Esophagus muscularis mucosa (tissue), 3 donors: ENCODE measurements around the gene ORC3.

Experiments
- POLR2A ChIP-seq: fragments of 450-650 bp; IDR thresholded peaks from one replicate; pipeline ENCODE4 v1.6.1; 2017; ENCODE audit warnings: antibody characterized with exemption, moderate library complexity, mild to moderate bottlenecking, low read depth
- TF ChIP-seq, protein P1 (sequence below), 3 experiments: fragments of 200-600 bp in 2 of 3; fragments of 450-650 bp in 1 of 3; sonication (generic) in 2 of 3; IDR thresholded peaks; one replicate each; pipeline ENCODE4 v1.5.1; 2017 to 2019; ENCODE audit warnings: antibody characterized with exemption in 3 of 3, mild to moderate bottlenecking in 2 of 3, moderate library complexity in 1 of 3

DNA sequence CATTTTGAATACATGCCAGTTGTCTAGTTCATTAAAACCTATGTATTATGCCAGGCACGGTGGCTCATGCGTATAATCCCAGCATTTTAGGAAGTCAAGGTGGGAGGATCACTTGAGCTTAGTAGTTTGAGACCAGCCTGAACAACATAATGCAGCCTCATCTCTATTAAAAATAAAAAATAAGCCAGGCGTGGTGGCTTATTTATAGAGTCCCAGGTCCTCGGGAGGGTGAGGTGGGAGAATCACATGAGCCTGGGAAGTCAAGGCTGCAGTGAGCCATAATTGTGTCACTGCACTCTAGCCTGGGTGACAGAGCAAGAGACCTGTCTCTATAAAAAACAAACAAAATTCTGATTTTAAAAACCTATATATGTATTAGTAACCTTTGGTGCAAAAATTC, 27.5 kb downstream of the ORC3 start:
- TF ChIP-seq, protein P1, sequence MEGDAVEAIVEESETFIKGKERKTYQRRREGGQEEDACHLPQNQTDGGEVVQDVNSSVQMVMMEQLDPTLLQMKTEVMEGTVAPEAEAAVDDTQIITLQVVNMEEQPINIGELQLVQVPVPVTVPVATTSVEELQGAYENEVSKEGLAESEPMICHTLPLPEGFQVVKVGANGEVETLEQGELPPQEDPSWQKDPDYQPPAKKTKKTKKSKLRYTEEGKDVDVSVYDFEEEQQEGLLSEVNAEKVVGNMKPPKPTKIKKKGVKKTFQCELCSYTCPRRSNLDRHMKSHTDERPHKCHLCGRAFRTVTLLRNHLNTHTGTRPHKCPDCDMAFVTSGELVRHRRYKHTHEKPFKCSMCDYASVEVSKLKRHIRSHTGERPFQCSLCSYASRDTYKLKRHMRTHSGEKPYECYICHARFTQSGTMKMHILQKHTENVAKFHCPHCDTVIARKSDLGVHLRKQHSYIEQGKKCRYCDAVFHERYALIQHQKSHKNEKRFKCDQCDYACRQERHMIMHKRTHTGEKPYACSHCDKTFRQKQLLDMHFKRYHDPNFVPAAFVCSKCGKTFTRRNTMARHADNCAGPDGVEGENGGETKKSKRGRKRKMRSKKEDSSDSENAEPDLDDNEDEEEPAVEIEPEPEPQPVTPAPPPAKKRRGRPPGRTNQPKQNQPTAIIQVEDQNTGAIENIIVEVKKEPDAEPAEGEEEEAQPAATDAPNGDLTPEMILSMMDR (IDR thresholded peaks at IDR 0.05), result no peak
- TF ChIP-seq POLR2A, result no peak
